ENCODE data around the gene LCN6. TPM values are rescaled to one million over a fixed set of nuclear protein-coding genes. Genes with fewer than 3 reads are reported as not detected.
"Not testable (repeated sequence)": the region's sequence is repeated elsewhere in the genome, so short reads cannot be mapped to it uniquely, and the experiment has no call there.

Gene LCN6
- total and polyA plus RNA-seq, 2 donors = 7.1 TPM; not detected in 1

- Histone ChIP-seq H3K27ac (ENCODE audit: low read depth in 1 of 2, low read length in 1 of 2) (no peak overlapping the region), H3K9me3 (ENCODE audit: control insufficient read depth in 2 of 2, insufficient read depth in 1 of 2, low read length in 1 of 2) (peaks cover 4 to 13% of the 10 kb centered on the region in 2 donors), H3K27me3 (ENCODE audit: control insufficient read depth in 2 of 2, insufficient read depth in 1 of 2, low read length in 1 of 2) (peaks cover 2 to 16% of the 10 kb centered on the region in 2 donors), H3K36me3 (ENCODE audit: control insufficient read depth in 2 of 2, insufficient read depth in 2 of 2, low read length in 1 of 2) (no peaks in the 10 kb centered on the region), H3K4me3 (ENCODE audit: low read length in 2 of 2) (no peak overlapping the region), H3K4me1 (ENCODE audit: control insufficient read depth in 2 of 2, insufficient read depth in 2 of 2, low read length in 2 of 2) (peaks cover 0 to 4% of the 10 kb centered on the region in 2 donors)
- DNase-seq (ENCODE audit: low read depth in 6 of 9, low spot score in 9 of 9) = peak in 2 of 9 donors; percentile 26 to 41
- WGBS = 80% methylated on average over 7 of the region's 7 CpGs
These were observed 25.2 kb upstream of the LCN6 start for GRCh38 chr9:136773386-136774044.

- Histone ChIP-seq H3K36me3 (ENCODE audit: control insufficient read depth in 2 of 2, insufficient read depth in 2 of 2, low read length in 1 of 2) (no peaks in the 10 kb centered on the region), H3K4me3 (ENCODE audit: low read length in 2 of 2) (no peak overlapping the region), H3K27ac (ENCODE audit: low read depth in 1 of 2, low read length in 1 of 2) (no peak overlapping the region), H3K4me1 (ENCODE audit: control insufficient read depth in 2 of 2, insufficient read depth in 2 of 2, low read length in 2 of 2) (peaks cover 0 to 9% of the 10 kb centered on the region in 2 donors), H3K9me3 (ENCODE audit: control insufficient read depth in 2 of 2, insufficient read depth in 1 of 2, low read length in 1 of 2) (peaks cover 4 to 13% of the 10 kb centered on the region in 2 donors), H3K27me3 (ENCODE audit: control insufficient read depth in 2 of 2, insufficient read depth in 1 of 2, low read length in 1 of 2) (peaks cover 2 to 7% of the 10 kb centered on the region in 2 donors)
- WGBS = 90% methylated on average over 3 of the region's 3 CpGs
- DNase-seq (ENCODE audit: low read depth in 6 of 9, low spot score in 9 of 9) = no peak
These were observed 23.6 kb upstream of the LCN6 start for GRCh38 chr9:136771907-136772415.

- no peak overlapping the region for H3K4me3 ChIP-seq (ENCODE audit: low read length in 2 of 2)
- no peaks in the 10 kb centered on the region for H3K36me3 ChIP-seq (ENCODE audit: control insufficient read depth in 2 of 2, insufficient read depth in 2 of 2, low read length in 1 of 2)
- DNase-seq (ENCODE audit: low read depth in 6 of 9, low spot score in 9 of 9) = peak in 2 of 9 donors; percentile 36 to 47
- 17% methylated on average over 16 of the region's 16 CpGs for WGBS
- H3K27me3 ChIP-seq (ENCODE audit: control insufficient read depth in 2 of 2, insufficient read depth in 1 of 2, low read length in 1 of 2) = peaks cover 2 to 10% of the 10 kb centered on the region in 2 donors
- H3K9me3 ChIP-seq (ENCODE audit: control insufficient read depth in 2 of 2, insufficient read depth in 1 of 2, low read length in 1 of 2) = peaks cover 4 to 13% of the 10 kb centered on the region in 2 donors
- H3K4me1 ChIP-seq (ENCODE audit: control insufficient read depth in 2 of 2, insufficient read depth in 2 of 2, low read length in 2 of 2) = peaks cover 0 to 9% of the 10 kb centered on the region in 2 donors
- no peak overlapping the region for H3K27ac ChIP-seq (ENCODE audit: low read depth in 1 of 2, low read length in 1 of 2)
These were observed 21.4 kb upstream of the LCN6 start for GRCh38 chr9:136769710-136770191.

GRCh38 chr9:136766410-136767120, 18.2 kb upstream of the LCN6 start:
- H3K4me3 ChIP-seq (ENCODE audit: low read length in 2 of 2); H3K36me3 ChIP-seq (ENCODE audit: control insufficient read depth in 2 of 2, insufficient read depth in 2 of 2, low read length in 1 of 2); H3K4me1 ChIP-seq (ENCODE audit: control insufficient read depth in 2 of 2, insufficient read depth in 2 of 2, low read length in 2 of 2); H3K9me3 ChIP-seq (ENCODE audit: control insufficient read depth in 2 of 2, insufficient read depth in 1 of 2, low read length in 1 of 2); H3K27ac ChIP-seq (ENCODE audit: low read depth in 1 of 2, low read length in 1 of 2): not testable (repeated sequence)
- DNase-seq (ENCODE audit: low read depth in 6 of 9, low spot score in 9 of 9) = peak in 1 of 9 donors; percentile 39
- 47% methylated on average over 18 of the region's 18 CpGs for WGBS
- H3K27me3 ChIP-seq (ENCODE audit: control insufficient read depth in 2 of 2, insufficient read depth in 1 of 2, low read length in 1 of 2) = peaks cover 2 to 31% of the 10 kb centered on the region in 2 donors

GRCh38 chr9:136765745-136766409, 17.6 kb upstream of the LCN6 start:
- H3K4me3 ChIP-seq (ENCODE audit: low read length in 2 of 2); H3K27ac ChIP-seq (ENCODE audit: low read depth in 1 of 2, low read length in 1 of 2); H3K36me3 ChIP-seq (ENCODE audit: control insufficient read depth in 2 of 2, insufficient read depth in 2 of 2, low read length in 1 of 2); DNase-seq (ENCODE audit: low read depth in 6 of 9, low spot score in 9 of 9); H3K9me3 ChIP-seq (ENCODE audit: control insufficient read depth in 2 of 2, insufficient read depth in 1 of 2, low read length in 1 of 2); H3K4me1 ChIP-seq (ENCODE audit: control insufficient read depth in 2 of 2, insufficient read depth in 2 of 2, low read length in 2 of 2): not testable (repeated sequence)
- peaks cover 0 to 29% of the 10 kb centered on the region in 2 donors for H3K27me3 ChIP-seq (ENCODE audit: control insufficient read depth in 2 of 2, insufficient read depth in 1 of 2, low read length in 1 of 2)
- WGBS = 87% methylated on average over 14 of the region's 14 CpGs

- Histone ChIP-seq H3K36me3 (ENCODE audit: control insufficient read depth in 2 of 2, insufficient read depth in 2 of 2, low read length in 1 of 2) (no peaks in the 10 kb centered on the region), H3K27ac (ENCODE audit: low read depth in 1 of 2, low read length in 1 of 2) (no peak overlapping the region), H3K4me3 (ENCODE audit: low read length in 2 of 2) (no peak overlapping the region), H3K9me3 (ENCODE audit: control insufficient read depth in 2 of 2, insufficient read depth in 1 of 2, low read length in 1 of 2) (no peaks in the 10 kb centered on the region), H3K27me3 (ENCODE audit: control insufficient read depth in 2 of 2, insufficient read depth in 1 of 2, low read length in 1 of 2) (peaks cover 0 to 32% of the 10 kb centered on the region in 2 donors), H3K4me1 (ENCODE audit: control insufficient read depth in 2 of 2, insufficient read depth in 2 of 2, low read length in 2 of 2) (peaks cover 0 to 7% of the 10 kb centered on the region in 2 donors)
- 96% methylated on average over 14 of the region's 14 CpGs for WGBS
- no peak for DNase-seq (ENCODE audit: low read depth in 6 of 9, low spot score in 9 of 9)
These were observed 16.7 kb upstream of the LCN6 start for GRCh38 chr9:136765041-136765440.

- Histone ChIP-seq H3K4me1 (ENCODE audit: control insufficient read depth in 2 of 2, insufficient read depth in 2 of 2, low read length in 2 of 2) (peaks cover 0 to 7% of the 10 kb centered on the region in 2 donors), H3K27ac (ENCODE audit: low read depth in 1 of 2, low read length in 1 of 2) (no peak within 1 kb of the TSS), H3K36me3 (ENCODE audit: control insufficient read depth in 2 of 2, insufficient read depth in 2 of 2, low read length in 1 of 2) (no peaks in the 10 kb centered on the region), H3K9me3 (ENCODE audit: control insufficient read depth in 2 of 2, insufficient read depth in 1 of 2, low read length in 1 of 2) (no peaks in the 10 kb centered on the region), H3K4me3 (ENCODE audit: low read length in 2 of 2) (no peak within 1 kb of the TSS), H3K27me3 (ENCODE audit: control insufficient read depth in 2 of 2, insufficient read depth in 1 of 2, low read length in 1 of 2) (peaks cover 0 to 32% of the 10 kb centered on the region in 2 donors)
- WGBS = 88% methylated on average over 14 of the region's 14 CpGs
- DNase-seq (ENCODE audit: low read depth in 6 of 9, low spot score in 9 of 9) = no peak
These were observed 16.1 kb upstream of the LCN6 start, which contains the start of gene LCN15 for GRCh38 chr9:136764301-136764891. Gene LCN15 (minus strand): TSS chr9:136764518. CDS start chr9:136764488, 30 bp downstream.

GRCh38 chr9:136763649-136764035, 15.3 kb upstream of the LCN6 start:
- no peaks in the 10 kb centered on the region for H3K36me3 ChIP-seq (ENCODE audit: control insufficient read depth in 2 of 2, insufficient read depth in 2 of 2, low read length in 1 of 2)
- H3K4me1 ChIP-seq (ENCODE audit: control insufficient read depth in 2 of 2, insufficient read depth in 2 of 2, low read length in 2 of 2) = peaks cover 0 to 7% of the 10 kb centered on the region in 2 donors
- H3K9me3 ChIP-seq (ENCODE audit: control insufficient read depth in 2 of 2, insufficient read depth in 1 of 2, low read length in 1 of 2) = no peaks in the 10 kb centered on the region
- no peak for DNase-seq (ENCODE audit: low read depth in 6 of 9, low spot score in 9 of 9)
- peaks cover 0 to 32% of the 10 kb centered on the region in 2 donors for H3K27me3 ChIP-seq (ENCODE audit: control insufficient read depth in 2 of 2, insufficient read depth in 1 of 2, low read length in 1 of 2)
- H3K27ac ChIP-seq (ENCODE audit: low read depth in 1 of 2, low read length in 1 of 2) = no peak overlapping the region
- WGBS = 96% methylated on average over 14 of the region's 14 CpGs
- no peak overlapping the region for H3K4me3 ChIP-seq (ENCODE audit: low read length in 2 of 2)

All from thymus (tissue), 11 donors.